A549 (cell line): ENCODE measurements around the gene ARHGAP26. TPM values are rescaled to one million over a fixed set of nuclear protein-coding genes. Genes with fewer than 3 reads are reported as not detected.

ENCODE experiments used
- ATAC-seq, 2 experiments: fragments of 200-7000 bp in 1 of 2; fragments of >200 bp in 1 of 2; cut with Nextera tagmentation in 1 of 2; cut with Tn5 transposase in 1 of 2; 3 replicates each; pipeline versions ENCODE4 v1.8.0 to v1.9.1; 2018 to 2020; ENCODE audit warnings: mild to moderate bottlenecking in 1 of 2, moderate library complexity in 1 of 2
- CTCF ChIA-PET: fragments of 300-600 bp; sonication (Branson Sonifier 250); formaldehyde crosslinking; extraction: SDS; loops from one replicate; lab custom pipeline; 2021; ENCODE audit warnings: antibody characterized with exemption, inconsistent platforms; lab: Yijun Ruan, JAX
- POLR2A ChIA-PET: fragments of 350-600 bp; formaldehyde crosslinking; extraction: SDS; loops from one replicate; lab custom pipeline; 2021; ENCODE audit warnings: antibody characterized with exemption, inconsistent platforms; lab: Yijun Ruan, JAX
- DNase-seq, 2 experiments: peaks; one replicate each; pipeline versions ENCODE4 v3.0.0 to v3.0.0-alpha.2; 2011 to 2016; ENCODE audit warnings: low read depth in 1 of 2, low spot score in 1 of 2
- FAIRE-seq: peaks from 2 replicates; lab custom pipeline; 2011; peaks lifted over from hg19 to GRCh38; lab: Jason Lieb, UNC
- H3K27ac ChIP-seq, 2 experiments: fragments of >200 bp; sonication (Bioruptor Twin); formaldehyde crosslinking; 3 replicates each; pipeline ENCODE4 v1.5.1; 2016 to 2017
- H3K4me1 ChIP-seq: fragments of >200 bp; sonication (Bioruptor Twin); formaldehyde crosslinking; 3 replicates; pipeline ENCODE4 v1.6.1; 2016
- H3K4me2 ChIP-seq: fragments of >200 bp; sonication (Bioruptor Twin); formaldehyde crosslinking; 3 replicates; pipeline ENCODE4 v1.6.1; 2016
- H3K4me3 ChIP-seq: fragments of >200 bp; sonication (Bioruptor Twin); formaldehyde crosslinking; 3 replicates; pipeline ENCODE4 v1.5.1; 2016
- H3K9me3 ChIP-seq: fragments of >200 bp; sonication (Bioruptor Twin); formaldehyde crosslinking; 3 replicates; pipeline ENCODE4 v1.6.1; 2016
- CEBPB ChIP-seq, 2 experiments: fragments of >200 bp in 1 of 2; sonication (Bioruptor Twin) in 1 of 2; formaldehyde crosslinking in 1 of 2; IDR thresholded peaks; 2 replicates each; pipeline ENCODE4 v1.6.1; 2012 to 2016
- CTCF ChIP-seq: fragments of >200 bp; sonication (Bioruptor Twin); formaldehyde crosslinking; IDR thresholded peaks from 3 replicates; pipeline ENCODE4 v1.5.1; 2016
- EHF ChIP-seq: fragments of 250-450 bp; sonication (Bioruptor Pico); IDR thresholded peaks from 2 replicates; pipeline ENCODE4 v1.5.0; 2020; ENCODE audit warnings: mild to moderate bottlenecking
- EP300 ChIP-seq, 2 experiments: fragments of >200 bp; sonication (Bioruptor Twin); formaldehyde crosslinking; IDR thresholded peaks; 2 replicates in 1 of 2; 3 replicates in 1 of 2; pipeline ENCODE4 v1.6.1; 2016 to 2017
- FOSB ChIP-seq: fragments of 250-450 bp; sonication (Bioruptor Pico); IDR thresholded peaks from 2 replicates; pipeline ENCODE4 v1.5.0; 2020; ENCODE audit warnings: mild to moderate bottlenecking, moderate library complexity
- FOSL2 ChIP-seq, 2 experiments: fragments of 450-650 bp in 1 of 2; fragments of >200 bp in 1 of 2; sonication (Bioruptor Twin) in 1 of 2; formaldehyde crosslinking; IDR thresholded peaks; 2 replicates each; pipeline versions ENCODE4 v1.5.0 to v1.6.1; 2016 to 2020; ENCODE audit warnings: mild to moderate bottlenecking in 1 of 2, moderate library complexity in 1 of 2
- FOXS1 ChIP-seq: fragments of 250-450 bp; sonication (Bioruptor Pico); IDR thresholded peaks from 2 replicates; pipeline ENCODE4 v1.5.0; 2020; ENCODE audit warnings: mild to moderate bottlenecking, moderate library complexity
- GATA3 ChIP-seq: IDR thresholded peaks from 2 replicates; pipeline ENCODE4 v1.6.1; 2012; ENCODE audit warnings: borderline replicate concordance
- HOXA7 ChIP-seq: fragments of 250-450 bp; sonication (Bioruptor Pico); IDR thresholded peaks from 2 replicates; pipeline ENCODE4 v1.5.0; 2020; ENCODE audit warnings: mild to moderate bottlenecking, moderate library complexity
- HOXB13 ChIP-seq: fragments of 250-450 bp; sonication (Bioruptor Pico); IDR thresholded peaks from 2 replicates; pipeline ENCODE4 v1.5.0; 2020; ENCODE audit warnings: low read depth, mild to moderate bottlenecking, moderate library complexity
- HOXB5 ChIP-seq: fragments of 250-450 bp; sonication (Bioruptor Pico); IDR thresholded peaks from 2 replicates; pipeline ENCODE4 v1.5.0; 2020; ENCODE audit warnings: mild to moderate bottlenecking, moderate library complexity
- JUN ChIP-seq, 2 experiments: fragments of >200 bp; sonication (Bioruptor Twin); formaldehyde crosslinking; IDR thresholded peaks; 2 replicates in 1 of 2; 3 replicates in 1 of 2; pipeline ENCODE4 v1.6.1; 2016 to 2017
- KDM1A ChIP-seq: fragments of 200-600 bp; sonication (generic); IDR thresholded peaks from 2 replicates; pipeline ENCODE4 v1.6.1; 2016; ENCODE audit warnings: low read depth, mild to moderate bottlenecking
- KDM5A ChIP-seq: fragments of 200-600 bp; sonication (generic); IDR thresholded peaks from 2 replicates; pipeline ENCODE4 v1.6.1; 2016; ENCODE audit warnings: antibody characterized with exemption, mild to moderate bottlenecking
- MAFK ChIP-seq: fragments of 450-650 bp; IDR thresholded peaks from 2 replicates; pipeline ENCODE4 v1.6.1; 2014; ENCODE audit not compliant: partially characterized antibody
- MAX ChIP-seq: IDR thresholded peaks from 2 replicates; pipeline ENCODE4 v1.6.1; 2012
- MYC ChIP-seq: IDR thresholded peaks from 2 replicates; pipeline ENCODE4 v1.6.1; 2012; ENCODE audit warnings: mild to moderate bottlenecking, inconsistent platforms, low read length, improper control_type of control experiment, borderline replicate concordance
- NPAS2 ChIP-seq: fragments of 250-450 bp; sonication (Bioruptor Pico); IDR thresholded peaks from 2 replicates; pipeline ENCODE4 v1.8.0; 2022; ENCODE audit warnings: mild to moderate bottlenecking, moderate library complexity, borderline replicate concordance
- NR3C1 ChIP-seq: fragments of >200 bp; sonication (Bioruptor Twin); formaldehyde crosslinking; IDR thresholded peaks from 3 replicates; pipeline ENCODE4 v1.6.1; 2017
- PBX3 ChIP-seq: IDR thresholded peaks from 2 replicates; pipeline ENCODE4 v1.6.1; 2012
- PHF8 ChIP-seq: fragments of 200-600 bp; sonication (generic); IDR thresholded peaks from 2 replicates; pipeline ENCODE4 v1.6.1; 2016; ENCODE audit warnings: low read depth, mild to moderate bottlenecking, antibody characterized with exemption, moderate library complexity, borderline replicate concordance
- POLR2A ChIP-seq: IDR thresholded peaks from 2 replicates; pipeline ENCODE4 v1.6.1; 2012; ENCODE audit warnings: mild to moderate bottlenecking, low read length
- RARB ChIP-seq: fragments of 250-450 bp; sonication (Bioruptor Pico); IDR thresholded peaks from 2 replicates; pipeline ENCODE4 v1.8.0; 2021; ENCODE audit warnings: mild to moderate bottlenecking, moderate library complexity
- RCOR1 ChIP-seq: fragments of 150-350 bp; IDR thresholded peaks from 2 replicates; pipeline ENCODE4 v1.6.1; 2014; ENCODE audit warnings: antibody characterized with exemption, low read length, low read depth
- SMC3 ChIP-seq: fragments of >200 bp; sonication (Bioruptor Twin); formaldehyde crosslinking; IDR thresholded peaks from 3 replicates; pipeline ENCODE4 v1.6.1; 2018; ENCODE audit warnings: inconsistent platforms
- USF2 ChIP-seq: fragments of 450-650 bp; IDR thresholded peaks from 2 replicates; pipeline ENCODE4 v1.6.1; 2014; ENCODE audit warnings: antibody characterized with exemption
- ZFP36 ChIP-seq: fragments of 450-650 bp; IDR thresholded peaks from 2 replicates; pipeline ENCODE4 v1.6.1; 2014; ENCODE audit warnings: borderline replicate concordance; ENCODE audit not compliant: partially characterized antibody
- ZNF302 ChIP-seq: fragments of 250-450 bp; sonication (Bioruptor Pico); IDR thresholded peaks from 2 replicates; pipeline ENCODE4 v1.9.0; 2021; ENCODE audit warnings: inconsistent platforms, mild to moderate bottlenecking, moderate library complexity
- ZSCAN20 ChIP-seq: fragments of 250-450 bp; sonication (Bioruptor Pico); IDR thresholded peaks from 2 replicates; pipeline ENCODE4 v1.8.0; 2022; ENCODE audit warnings: mild to moderate bottlenecking, moderate library complexity
- WGBS: methylation state at CpG from one replicate; pipeline ENCODE4 v1.1.6; 2017; ENCODE audit errors: missing lambda C conversion rate; 5-methylcytosine and 5-hydroxymethylcytosine counted together
- polyA plus RNA-seq, 4 experiments: library from polyadenylated mRNA; depleted of rRNA in 3 of 4; stranded (reverse); fragments of >200 nt; fragmentation: RNase III in 1 of 4; extraction: RNeasy Plus Mini Kit Qiagen cat#74134 plus additional on column Dnase treatment in 1 of 4; gene quantifications; 2 replicates in 3 of 4; 3 replicates in 1 of 4; pipeline ENCODE4 v1.2.3, GENCODE V29; 2011 to 2017
- TF ChIP-seq, protein P1 (sequence below): fragments of >200 bp; sonication (Bioruptor Twin); formaldehyde crosslinking; IDR thresholded peaks from 2 replicates; pipeline ENCODE4 v1.6.1; 2016
- TF ChIP-seq, protein P2 (sequence below): fragments of 250-450 bp; sonication (Bioruptor Pico); IDR thresholded peaks from 2 replicates; pipeline ENCODE4 v1.5.0; 2021; ENCODE audit warnings: mild to moderate bottlenecking, moderate library complexity, borderline replicate concordance

Gene ARHGAP26
- polyA plus RNA-seq, 2 of the 4 experiments (the other 2 are of a cell fraction): 6.6 to 19.1 TPM

GRCh38 chr5:142821733-142822487 lies 51.7 kb downstream of the ARHGAP26 start (continued):
- TF ChIP-seq CTCF (no peak), JUN (IDR thresholded peaks at IDR 0.05) (peak; percentile 33 to 47; a peak in 2 of 5 replicates), FOXS1 (CRISPR knock-in tag) (no peak), MAX (no peak; the same call in 1 of the 2 replicates), NR3C1 (no peak), MYC (no peak), PHF8 (no peak), USF2 (no peak), ZSCAN20 (CRISPR knock-in tag) (no peak), GATA3 (peak; percentile 63; the same call in 1 of the 2 replicates), POLR2A (no peak), SMC3 (no peak), FOSL2 (IDR thresholded peaks at IDR 0.05) (peak; percentile 94), FOSL2 (CRISPR knock-in tag; IDR thresholded peaks at IDR 0.05) (peak; percentile 99), EHF (no peak), HOXB5 (CRISPR knock-in tag) (no peak), KDM1A (no peak)
- TF ChIP-seq, protein P1, sequence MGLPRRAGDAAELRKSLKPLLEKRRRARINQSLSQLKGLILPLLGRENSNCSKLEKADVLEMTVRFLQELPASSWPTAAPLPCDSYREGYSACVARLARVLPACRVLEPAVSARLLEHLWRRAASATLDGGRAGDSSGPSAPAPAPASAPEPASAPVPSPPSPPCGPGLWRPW: no peak
- TF ChIP-seq, protein P2, sequence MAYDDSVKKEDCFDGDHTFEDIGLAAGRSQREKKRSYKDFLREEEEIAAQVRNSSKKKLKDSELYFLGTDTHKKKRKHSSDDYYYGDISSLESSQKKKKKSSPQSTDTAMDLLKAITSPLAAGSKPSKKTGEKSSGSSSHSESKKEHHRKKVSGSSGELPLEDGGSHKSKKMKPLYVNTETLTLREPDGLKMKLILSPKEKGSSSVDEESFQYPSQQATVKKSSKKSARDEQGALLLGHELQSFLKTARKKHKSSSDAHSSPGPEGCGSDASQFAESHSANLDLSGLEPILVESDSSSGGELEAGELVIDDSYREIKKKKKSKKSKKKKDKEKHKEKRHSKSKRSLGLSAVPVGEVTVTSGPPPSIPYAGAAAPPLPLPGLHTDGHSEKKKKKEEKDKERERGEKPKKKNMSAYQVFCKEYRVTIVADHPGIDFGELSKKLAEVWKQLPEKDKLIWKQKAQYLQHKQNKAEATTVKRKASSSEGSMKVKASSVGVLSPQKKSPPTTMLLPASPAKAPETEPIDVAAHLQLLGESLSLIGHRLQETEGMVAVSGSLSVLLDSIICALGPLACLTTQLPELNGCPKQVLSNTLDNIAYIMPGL (CRISPR knock-in tag): no peak

GRCh38 chr5:142823126-142823525 lies 52.9 kb downstream of the ARHGAP26 start:
- DNase-seq (no peak), ATAC-seq (0 out of 6 replicates have a peak, but pooled peaks of 1 of the 2 experiments have one; percentile 3)
- H3K27ac ChIP-seq: peak overlapping the region; percentile 73 to 87; a peak in 5 of 6 replicates

More at GRCh38 chr5:142823126-142823525, 52.9 kb downstream of the ARHGAP26 start:
- Histone ChIP-seq H3K4me2 (peak overlapping the region; percentile 85), H3K4me1 (peaks cover 96% of the 10 kb centered on the region), H3K9me3 (peaks cover 12% of the 10 kb centered on the region; the same call in 2 of the 3 replicates), H3K4me3 (no peak overlapping the region)
- ChIA-PET POLR2A (no interaction called here), CTCF (interaction anchor here (1.0 to 2.6 kb wide), 4 partner anchors 16 to 110 kb away, joined by 3 to 8 read pairs (median 4); no protein-coding TSS in a partner anchor)
- no peak for TF ChIP-seq EP300 (IDR thresholded peaks at IDR 0.05)
- no peak for TF ChIP-seq NR3C1
- no peak for TF ChIP-seq ZFP36
- no peak for TF ChIP-seq NPAS2
- no peak for TF ChIP-seq CEBPB (IDR thresholded peaks at IDR 0.05)
- no peak for TF ChIP-seq FOSB (CRISPR knock-in tag)
- no peak for TF ChIP-seq HOXA7
- TF ChIP-seq PBX3: no peak
- no peak for TF ChIP-seq HOXB13 (CRISPR knock-in tag)
- no peak for TF ChIP-seq JUN (IDR thresholded peaks at IDR 0.05)
- no peak for TF ChIP-seq RARB (CRISPR knock-in tag)
- TF ChIP-seq KDM5A: no peak
- no peak for TF ChIP-seq RCOR1
- TF ChIP-seq ZNF302: no peak
- TF ChIP-seq MAFK: no peak
- no peak for FAIRE-seq
- WGBS: 41% methylated on average over 2 of the region's 2 CpGs
